ENCODE measurements around the gene ABCF1. TPM values are rescaled to one million over a fixed set of nuclear protein-coding genes. Genes with fewer than 3 reads are reported as not detected.

The ABCF1 gene
- total RNA-seq, 4 donors from 2014 or later: 39.0 to 60.8 (median 51.4) TPM

DNA sequence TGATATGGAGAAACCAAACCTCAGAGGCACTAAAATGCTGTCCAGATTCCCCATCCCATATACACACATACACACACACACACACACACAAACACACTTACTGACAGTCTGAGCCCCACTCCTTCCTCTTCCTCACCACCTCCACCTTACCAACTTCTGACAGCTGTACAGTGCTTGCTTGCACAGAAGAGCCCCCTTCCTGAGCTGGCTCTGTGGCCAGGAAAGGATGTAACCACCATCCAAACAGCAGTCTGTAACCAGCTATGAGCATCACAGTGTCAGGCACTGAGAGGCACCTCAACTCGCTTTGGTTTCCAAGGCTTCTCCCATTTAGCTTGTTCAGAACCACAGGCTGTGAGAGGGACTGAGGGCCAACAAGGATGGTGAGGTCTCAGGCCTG, 69.8 kb downstream of the ABCF1 start:
- H3K27me3 ChIP-seq: no peaks in the 10 kb centered on the region
- H3K9me3 ChIP-seq: no peaks in the 10 kb centered on the region
- H3K36me3 ChIP-seq: peaks cover 13 to 74% (median 45%) of the 10 kb centered on the region in 4 donors
- no peak for TF ChIP-seq EP300 (IDR thresholded peaks at IDR 0.05)
- TF ChIP-seq, protein P1, sequence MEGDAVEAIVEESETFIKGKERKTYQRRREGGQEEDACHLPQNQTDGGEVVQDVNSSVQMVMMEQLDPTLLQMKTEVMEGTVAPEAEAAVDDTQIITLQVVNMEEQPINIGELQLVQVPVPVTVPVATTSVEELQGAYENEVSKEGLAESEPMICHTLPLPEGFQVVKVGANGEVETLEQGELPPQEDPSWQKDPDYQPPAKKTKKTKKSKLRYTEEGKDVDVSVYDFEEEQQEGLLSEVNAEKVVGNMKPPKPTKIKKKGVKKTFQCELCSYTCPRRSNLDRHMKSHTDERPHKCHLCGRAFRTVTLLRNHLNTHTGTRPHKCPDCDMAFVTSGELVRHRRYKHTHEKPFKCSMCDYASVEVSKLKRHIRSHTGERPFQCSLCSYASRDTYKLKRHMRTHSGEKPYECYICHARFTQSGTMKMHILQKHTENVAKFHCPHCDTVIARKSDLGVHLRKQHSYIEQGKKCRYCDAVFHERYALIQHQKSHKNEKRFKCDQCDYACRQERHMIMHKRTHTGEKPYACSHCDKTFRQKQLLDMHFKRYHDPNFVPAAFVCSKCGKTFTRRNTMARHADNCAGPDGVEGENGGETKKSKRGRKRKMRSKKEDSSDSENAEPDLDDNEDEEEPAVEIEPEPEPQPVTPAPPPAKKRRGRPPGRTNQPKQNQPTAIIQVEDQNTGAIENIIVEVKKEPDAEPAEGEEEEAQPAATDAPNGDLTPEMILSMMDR (IDR thresholded peaks at IDR 0.05): no peak
- no peak overlapping the region for H3K4me3 ChIP-seq
- DNase-seq (ENCODE audit: extremely low spot score): no peak
- no CpG with 5 or more reads among the region's 1 CpG for WGBS
- intact Hi-C loops (cut with DNase I): no loop called here
- H3K4me1 ChIP-seq: peaks cover 0 to 6% (median under 1%) of the 10 kb centered on the region in 4 donors
- no peak overlapping the region for H3K27ac ChIP-seq (replicated peaks in 1 of 4)

Small RNA genes within 50 kb of the gene (small RNA-seq; reads per million reads assigned to genes)
- gene MIR877: 1.1 to 3.5 (median 1.5) reads per million in 3 donors

Other genes with a start within 250 kb of the ABCF1 start
- 10 to 100 TPM; 17.4 to 24.5 (median 20.9) TPM for gene TRIM39, start 244.5 kb upstream of the ABCF1 start, total RNA-seq
- gene RPP21, start 226.3 kb upstream of the ABCF1 start, total RNA-seq: 100 to 1,000 TPM in 2 of 4 donors, 10 to 100 TPM in 2; 78.1 to 149 (median 113) TPM
- gene HLA-E, start 81.9 kb upstream of the ABCF1 start, total RNA-seq: 100 to 1,000 TPM; 294 to 649 (median 523) TPM
- 10 to 100 TPM; 30.3 to 53.5 (median 36.1) TPM for gene GNL1, start 15.0 kb upstream of the ABCF1 start, total RNA-seq
- 10 to 100 TPM in 1 of 4 donors, 1 to 10 TPM in 3; 3.8 to 10.6 (median 4.5) TPM for gene PRR3, start 14.1 kb upstream of the ABCF1 start, total RNA-seq
- gene PPP1R10, start 45.8 kb downstream of the ABCF1 start, total RNA-seq: 10 to 100 TPM; 24.5 to 53.6 (median 37.9) TPM
- gene MRPS18B, start 46.4 kb downstream of the ABCF1 start, total RNA-seq: 10 to 100 TPM; 36.0 to 41.8 (median 40.0) TPM
- 1 to 10 TPM; 2.7 to 8.7 (median 5.1) TPM for gene ATAT1, start 55.4 kb downstream of the ABCF1 start, total RNA-seq
- gene C6orf136, start 75.7 kb downstream of the ABCF1 start, total RNA-seq: 10 to 100 TPM in 3 of 4 donors, 1 to 10 TPM in 1; 8.0 to 28.2 (median 24.0) TPM
- 10 to 100 TPM; 20.3 to 41.1 (median 31.1) TPM for gene DHX16, start 101.6 kb downstream of the ABCF1 start, total RNA-seq
- 100 to 1,000 TPM in 1 of 4 donors, 10 to 100 TPM in 3; 39.5 to 104 (median 59.8) TPM for gene PPP1R18, start 115.2 kb downstream of the ABCF1 start, total RNA-seq
- gene NRM, start 119.5 kb downstream of the ABCF1 start, total RNA-seq: 10 to 100 TPM in 1 of 4 donors, 1 to 10 TPM in 3; 4.6 to 10.2 (median 6.2) TPM
- 10 to 100 TPM; 10.8 to 20.3 (median 13.1) TPM for gene MDC1, start 145.8 kb downstream of the ABCF1 start, total RNA-seq
- 100 to 1,000 TPM; 208 to 398 (median 272) TPM for gene TUBB, start 148.9 kb downstream of the ABCF1 start, total RNA-seq
- 100 to 1,000 TPM; 115 to 214 (median 166) TPM for gene FLOT1, start 171.2 kb downstream of the ABCF1 start, total RNA-seq
- 10 to 100 TPM in 2 of 4 donors, 1 to 10 TPM in 2; 8.9 to 45.4 (median 11.0) TPM for gene IER3, start 173.1 kb downstream of the ABCF1 start, total RNA-seq

Measured in esophagus muscularis mucosa (tissue), 4 donors.